ENCODE measurements around the gene SH3PXD2B.

The SH3PXD2B gene

GRCh38 chr5:172455087-172455381 lies 709 bp upstream of the SH3PXD2B start:
- DNase-seq (ENCODE audit: low read depth), result no peak
- H3K4me3 ChIP-seq (ENCODE audit: low read depth, low read length), result no peak overlapping the region
- no peak for TF ChIP-seq CTCF (IDR thresholded peaks at IDR 0.05; ENCODE audit: low read depth, low read length, missing control alignments)

DNA sequence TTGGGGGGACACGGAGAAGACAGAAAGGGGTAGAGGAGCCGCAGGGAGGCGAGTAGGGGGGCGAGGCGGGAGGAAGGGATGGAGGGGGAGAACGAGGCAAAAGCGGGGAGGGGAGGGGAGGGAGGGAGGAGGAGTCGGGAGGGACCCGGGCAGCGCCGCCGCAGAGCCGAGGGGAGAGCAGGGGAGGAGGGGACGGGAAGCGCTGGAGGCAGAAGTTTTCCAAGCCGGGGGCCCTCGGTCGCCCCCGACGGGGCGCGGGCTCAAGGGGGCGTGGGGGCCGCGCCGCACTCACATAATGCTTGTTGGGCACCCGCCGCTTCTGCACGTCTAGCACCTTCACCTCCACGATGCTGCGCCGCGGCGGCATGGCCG lies 353 bp downstream of the SH3PXD2B start:
- H3K4me3 ChIP-seq (ENCODE audit: low read depth, low read length), result peak overlapping the region; percentile 49
- no peak for TF ChIP-seq CTCF (IDR thresholded peaks at IDR 0.05; ENCODE audit: low read depth, low read length, missing control alignments)
- DNase-seq (ENCODE audit: low read depth), result no peak

DNA sequence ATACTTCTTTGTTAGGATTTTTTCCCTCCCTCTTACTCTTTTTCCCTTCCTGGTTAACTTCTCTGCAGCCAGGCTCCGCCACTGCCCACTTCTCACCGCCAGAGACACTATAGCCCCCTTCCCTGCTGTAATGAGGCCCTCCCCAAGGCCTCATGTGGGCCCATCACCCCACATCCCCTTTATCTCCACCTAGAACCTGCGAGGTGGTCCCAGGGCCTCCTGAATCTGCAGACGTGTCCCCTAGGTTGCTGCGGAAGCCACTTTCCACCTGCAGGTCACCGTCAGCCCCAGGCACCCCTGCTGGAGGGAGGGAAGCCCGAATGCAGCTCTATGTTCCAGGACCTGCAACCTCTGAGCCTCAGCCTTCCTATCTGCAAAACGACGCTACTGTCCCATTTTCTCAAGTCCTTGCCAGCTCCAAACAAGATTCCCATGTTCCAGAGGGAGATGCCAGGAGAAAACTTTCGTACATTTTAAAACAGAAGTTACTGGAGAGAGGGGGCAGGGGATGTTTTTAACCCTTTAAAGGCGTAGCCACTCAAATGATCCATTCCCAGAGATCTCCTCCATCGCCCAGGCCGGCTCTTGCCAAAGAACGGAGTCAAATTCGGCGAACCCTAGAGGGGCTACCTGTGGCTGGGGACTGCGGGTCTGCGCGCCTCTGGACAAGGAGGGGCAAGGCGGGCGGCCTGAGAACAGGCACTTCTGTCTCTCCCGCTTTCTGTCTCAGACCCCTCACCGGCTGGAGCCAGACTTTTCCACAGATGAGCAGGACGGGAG lies 929 bp downstream of the SH3PXD2B start:
- DNase-seq (ENCODE audit: low read depth), result no peak
- no peak overlapping the region for H3K4me3 ChIP-seq (ENCODE audit: low read depth, low read length)
- no peak for TF ChIP-seq CTCF (IDR thresholded peaks at IDR 0.05; ENCODE audit: low read depth, low read length, missing control alignments)

GRCh38 chr5:172452398-172453205 lies 1.7 kb downstream of the SH3PXD2B start:
- DNase-seq (ENCODE audit: low read depth), result no peak
- no peak overlapping the region for H3K4me3 ChIP-seq (ENCODE audit: low read depth, low read length)
- TF ChIP-seq CTCF (IDR thresholded peaks at IDR 0.05; ENCODE audit: low read depth, low read length, missing control alignments), result peak; percentile 31

DNA sequence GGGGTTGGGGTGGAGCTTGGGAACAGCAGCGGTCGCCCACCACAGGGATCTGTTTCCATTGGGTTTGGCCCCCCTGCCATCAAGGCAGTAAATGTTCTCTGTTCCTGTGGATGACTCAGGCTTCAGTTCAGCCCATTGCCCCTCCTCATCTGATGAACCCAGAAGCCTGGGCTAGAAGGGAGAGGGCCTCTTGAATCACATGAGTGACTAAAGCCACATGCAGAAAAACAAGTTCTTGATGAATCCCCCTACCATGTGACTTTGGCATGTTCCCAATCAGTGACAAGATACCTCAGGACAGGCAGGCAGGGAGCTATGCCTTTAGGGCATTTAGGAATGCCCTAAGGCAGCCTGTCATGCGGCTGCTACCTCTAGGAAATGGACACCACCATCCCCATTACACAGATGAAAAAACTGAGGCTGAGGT lies 2.5 kb downstream of the SH3PXD2B start:
- DNase-seq (ENCODE audit: low read depth), result no peak
- peak; percentile 2 for TF ChIP-seq CTCF (IDR thresholded peaks at IDR 0.05; ENCODE audit: low read depth, low read length, missing control alignments)
- no peak overlapping the region for H3K4me3 ChIP-seq (ENCODE audit: low read depth, low read length)

DNA sequence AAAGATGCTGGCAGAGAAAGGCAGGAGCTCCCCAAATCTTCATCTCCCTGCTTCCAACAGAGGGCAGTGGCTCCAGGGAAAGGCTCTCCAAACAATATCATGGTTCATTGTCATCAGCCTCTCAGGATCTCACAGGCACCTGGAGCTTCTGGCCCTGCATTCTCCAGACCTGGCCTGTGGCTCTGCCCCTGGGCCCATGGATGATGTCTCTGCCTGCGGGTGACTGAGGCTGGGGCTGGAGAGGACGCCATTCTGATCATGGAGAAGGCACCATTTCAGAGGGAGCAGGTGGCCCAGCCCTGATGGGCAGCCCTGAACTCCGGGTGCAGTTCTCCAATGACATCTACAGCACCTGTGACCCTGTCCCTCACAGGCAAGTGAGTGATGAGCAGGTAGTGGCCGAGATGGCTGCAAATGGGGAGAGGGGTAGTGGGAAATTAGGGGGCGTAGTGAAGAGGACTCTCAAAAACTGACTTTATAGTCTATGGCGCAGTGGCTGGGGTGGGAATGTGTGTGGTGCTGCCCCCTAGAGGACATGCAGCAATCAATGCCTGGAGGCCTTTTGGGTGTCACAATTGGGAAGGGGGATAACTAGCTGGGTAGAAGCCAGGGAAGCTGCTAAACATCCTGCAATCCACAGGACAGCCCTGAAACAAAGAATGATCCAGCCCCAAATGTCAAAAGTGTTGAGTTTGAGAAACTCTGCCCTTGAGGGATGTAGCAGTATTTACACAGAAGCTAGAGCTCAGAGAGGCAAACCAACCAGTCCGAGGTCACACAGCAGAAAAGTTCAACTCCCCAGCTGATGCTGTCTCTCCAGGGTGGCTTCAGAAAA lies 3.2 kb downstream of the SH3PXD2B start:
- no peak for DNase-seq (ENCODE audit: low read depth)
- H3K4me3 ChIP-seq (ENCODE audit: low read depth, low read length), result no peak overlapping the region
- TF ChIP-seq CTCF (IDR thresholded peaks at IDR 0.05; ENCODE audit: low read depth, low read length, missing control alignments), result peak; percentile 80

Data from GM12864 (cell line).